Peyer's patch (tissue), 4 donors: ENCODE data around the gene GRIK3.

ENCODE experiments used
- POLR2A ChIP-seq, 2 donors: fragments of 450-650 bp; IDR thresholded peaks; one replicate each; pipeline ENCODE4 v1.5.1; 2017; ENCODE audit warnings: antibody characterized with exemption in 2 of 2, mild to moderate bottlenecking in 2 of 2, moderate library complexity in 2 of 2
- TF ChIP-seq, protein P1 (sequence below), 6 experiments: fragments of 450-650 bp in 4 of 6; fragments of 200-600 bp in 2 of 6; sonication (generic) in 1 of 6; IDR thresholded peaks; one replicate each; pipeline ENCODE4 v1.5.1; 2017 to 2019; ENCODE audit warnings: antibody characterized with exemption in 6 of 6, mild to moderate bottlenecking in 3 of 6, moderate library complexity in 1 of 6

DNA sequence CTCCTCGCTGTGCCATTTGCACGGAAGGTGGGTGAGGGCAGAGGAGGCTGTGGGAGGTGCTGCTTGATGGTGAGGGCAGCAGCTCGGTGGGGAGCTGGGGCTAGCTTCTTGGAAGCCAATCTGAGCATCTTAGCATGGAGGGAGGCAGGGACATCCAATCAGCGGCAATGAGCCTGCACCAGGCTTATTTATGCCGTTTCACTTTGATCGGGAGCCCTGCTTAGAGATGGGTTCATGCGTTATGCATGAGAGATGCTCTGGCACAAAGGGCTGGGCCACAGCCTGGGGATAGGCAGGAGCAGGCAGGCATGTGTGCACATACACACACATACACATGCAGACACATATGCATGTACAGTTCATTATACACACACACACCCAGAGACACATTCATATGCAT lies 220.2 kb downstream of the GRIK3 start:
- TF ChIP-seq, protein P1, sequence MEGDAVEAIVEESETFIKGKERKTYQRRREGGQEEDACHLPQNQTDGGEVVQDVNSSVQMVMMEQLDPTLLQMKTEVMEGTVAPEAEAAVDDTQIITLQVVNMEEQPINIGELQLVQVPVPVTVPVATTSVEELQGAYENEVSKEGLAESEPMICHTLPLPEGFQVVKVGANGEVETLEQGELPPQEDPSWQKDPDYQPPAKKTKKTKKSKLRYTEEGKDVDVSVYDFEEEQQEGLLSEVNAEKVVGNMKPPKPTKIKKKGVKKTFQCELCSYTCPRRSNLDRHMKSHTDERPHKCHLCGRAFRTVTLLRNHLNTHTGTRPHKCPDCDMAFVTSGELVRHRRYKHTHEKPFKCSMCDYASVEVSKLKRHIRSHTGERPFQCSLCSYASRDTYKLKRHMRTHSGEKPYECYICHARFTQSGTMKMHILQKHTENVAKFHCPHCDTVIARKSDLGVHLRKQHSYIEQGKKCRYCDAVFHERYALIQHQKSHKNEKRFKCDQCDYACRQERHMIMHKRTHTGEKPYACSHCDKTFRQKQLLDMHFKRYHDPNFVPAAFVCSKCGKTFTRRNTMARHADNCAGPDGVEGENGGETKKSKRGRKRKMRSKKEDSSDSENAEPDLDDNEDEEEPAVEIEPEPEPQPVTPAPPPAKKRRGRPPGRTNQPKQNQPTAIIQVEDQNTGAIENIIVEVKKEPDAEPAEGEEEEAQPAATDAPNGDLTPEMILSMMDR (IDR thresholded peaks at IDR 0.05) = no peak
- no peak for TF ChIP-seq POLR2A (IDR thresholded peaks at IDR 0.05)
